Pancreas (tissue), 10 donors: Measurements from ENCODE around the gene CASP9. TPM values are rescaled to one million over a fixed set of nuclear protein-coding genes. Genes with fewer than 3 reads are reported as not detected.
"Not testable (repeated sequence)": the region's sequence is repeated elsewhere in the genome, so short reads cannot be mapped to it uniquely, and the experiment has no call there.

Source experiments
- ATAC-seq, 4 donors: fragments of 200-7000 bp; cut with Tn5 transposase; one replicate each; pipeline versions ENCODE4 v1.8.0 to v1.9.1; 2020; ENCODE audit warnings: mild to moderate bottlenecking in 4 of 4, moderate library complexity in 4 of 4
- DNase-seq, 6 donors: peaks; one replicate each; pipeline ENCODE4 v3.0.0-alpha.2; 2020
- FAIRE-seq: peaks from 2 replicates; lab custom pipeline; 2012; peaks lifted over from hg19 to GRCh38; lab: Jason Lieb, UNC
- H3K27ac ChIP-seq, 4 donors: fragments of 200-600 bp; sonication (generic); 1 replicate in 3 of 4; 2 replicates in 1 of 4; pipeline versions ENCODE4 v1.5.0 to v1.8.0; 2020
- H3K27me3 ChIP-seq, 4 donors: fragments of 200-600 bp; one replicate each; pipeline ENCODE4 v1.8.0; 2021
- H3K36me3 ChIP-seq, 3 donors: fragments of 200-600 bp; sonication (generic) in 1 of 3; one replicate each; pipeline versions ENCODE4 v1.5.0 to v1.8.0; 2020 to 2021
- H3K4me1 ChIP-seq, 3 donors: fragments of 200-600 bp; one replicate each; pipeline ENCODE4 v1.8.0; 2021
- H3K4me3 ChIP-seq, 4 donors: fragments of 200-600 bp; sonication (generic) in 2 of 4; one replicate each; pipeline versions ENCODE4 v1.5.0 to v1.8.0; 2020 to 2021
- H3K9me3 ChIP-seq, 4 donors: fragments of 200-600 bp; one replicate each; pipeline ENCODE4 v1.8.0; 2021
- CTCF ChIP-seq, 4 donors: fragments of 200-600 bp; sonication (generic) in 3 of 4; IDR thresholded peaks; one replicate each; pipeline versions ENCODE4 v1.5.0 to v1.8.0; 2021; ENCODE audit warnings: antibody characterized with exemption in 4 of 4
- WGBS, 2 donors: extraction: QIAGEN DNeasy Blood & Tissue Kit; methylation state at CpG; one replicate each; pipeline ENCODE4 v1.1.7; 2013; 5-methylcytosine and 5-hydroxymethylcytosine counted together
- intact Hi-C, 3 donors: fragments of 100-400 bp; cut with DNase I; formaldehyde crosslinking; loops; one replicate each; pipeline versions ENCODE4 v1.11.1 to v1.14.2; 2022
- polyA plus RNA-seq, 2 donors: library from polyadenylated mRNA; stranded (reverse); fragments of 200-250 nt; gene quantifications; one replicate each; pipeline ENCODE4 v1.2.3, GENCODE V29; 2013
- total RNA-seq, 6 donors: library from RNA; stranded (reverse); fragmentation: NEBNext Ultra II Directional in 4 of 6; extraction: Animal tissue kit (Norgen Biotek cat#: 25700) in 4 of 6; gene quantifications; one replicate each; pipeline versions ENCODE4 v1.2.1 to v1.2.4, GENCODE V29; 2021 to 2023
- donor health status: healthy with polysubstance abuse.
- donor health status: DM: no; HTN: no; CAD: no; lungs with moderate emphysema.
- donor health status: DM: no; HTN: no; CAD: no.
- donor health status: control.
- donor health status: control.
- donor health status: Bipolar disorder and iron deficiency.
- donor health status: DM: yes; HTN: yes; CAD: no.
- donor health status: DM: no; HTN: no; CAD: no.
- donor health status: DM: no; HTN: no; CAD: no.
- donor health status: DM: yes; HTN: yes; CAD: no.

Gene CASP9
- total and polyA plus RNA-seq, 8 donors, result 6.6 to 32.0 (median 8.9) TPM

GRCh38 chr1:15501208-15502032 lies 22.6 kb downstream of the CASP9 start:
- DNase-seq (peak; percentile 65 to 86 (median 74)), ATAC-seq (peak; percentile 44 to 84 (median 79)), FAIRE-seq (no peak)
- Histone ChIP-seq H3K4me3 (no peak overlapping the region), H3K27me3 (no peaks in the 10 kb centered on the region), H3K27ac (no peak overlapping the region), H3K9me3 (no peaks in the 10 kb centered on the region), H3K4me1 (peaks cover 0 to 8% (median 0%) of the 10 kb centered on the region in 3 donors), H3K36me3 (peaks cover 0 to 6% (median 5%) of the 10 kb centered on the region in 3 donors)
- peak; percentile 30 to 67 (median 58) for TF ChIP-seq CTCF (IDR thresholded peaks at IDR 0.05)
- intact Hi-C loops, result loop anchor here in 1 of 3 donors (10.0 kb wide), 1 partner anchor 187 kb away; no protein-coding TSS in a partner anchor
- 64 to 71% methylated on average over 17 of the region's 17 CpGs for WGBS, 2 donors

DNA sequence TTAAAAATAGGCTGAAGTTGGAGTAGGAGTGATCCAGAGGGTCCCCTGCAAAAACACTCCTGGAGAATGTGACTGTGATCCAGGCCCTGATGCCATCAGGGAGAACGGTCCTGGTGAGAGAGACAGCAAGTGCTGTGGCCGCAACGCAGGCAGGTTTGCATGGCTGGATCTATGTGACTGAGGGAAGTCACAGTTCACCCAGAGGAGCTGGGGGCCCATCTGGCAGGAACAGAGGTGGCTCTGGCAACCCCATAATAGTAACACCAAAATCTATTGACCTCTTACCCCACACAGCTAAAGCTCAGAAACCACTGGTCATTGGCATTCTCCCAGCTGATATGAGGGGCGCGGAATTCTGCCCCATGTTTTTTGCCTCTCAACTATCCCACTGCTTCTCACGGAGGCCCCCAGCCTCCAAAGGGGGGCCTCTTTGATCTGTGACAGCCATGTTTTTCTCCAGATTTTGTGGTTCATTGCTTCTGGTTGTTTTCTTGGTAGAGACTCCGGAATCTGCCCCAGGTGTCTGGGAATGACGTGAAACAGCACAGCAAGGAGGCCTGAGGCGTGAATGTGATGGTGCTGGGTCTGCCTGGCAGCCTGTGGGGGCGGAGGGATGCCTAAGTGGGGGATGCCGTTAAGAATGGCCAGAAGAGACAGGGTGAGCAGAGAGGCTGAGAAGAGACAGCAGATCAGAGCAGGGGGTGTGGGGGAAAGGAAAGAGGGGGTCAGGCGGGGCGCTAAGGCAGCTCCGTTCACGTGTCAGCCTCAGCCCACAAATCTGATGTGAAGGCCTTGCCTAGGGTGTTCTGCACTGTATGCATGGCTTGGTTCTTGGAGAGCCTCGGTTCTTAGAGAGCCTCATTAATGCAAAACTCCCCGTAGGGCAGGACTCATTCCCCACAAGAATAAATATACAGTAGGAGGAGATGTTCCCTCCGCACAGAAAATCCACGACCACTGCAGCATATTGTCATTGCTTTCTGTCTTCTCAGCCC lies 23.5 kb downstream of the CASP9 start:
- Histone ChIP-seq H3K27ac (no peak overlapping the region), H3K4me1 (peaks cover 0 to 8% (median 0%) of the 10 kb centered on the region in 3 donors), H3K36me3 (peaks cover 0 to 6% (median under 1%) of the 10 kb centered on the region in 3 donors), H3K4me3 (no peak overlapping the region), H3K27me3 (no peaks in the 10 kb centered on the region), H3K9me3 (no peaks in the 10 kb centered on the region)
- no peak for ATAC-seq
- intact Hi-C loops, result loop anchor here in 1 of 3 donors (10.0 kb wide), 1 partner anchor 186 kb away; no protein-coding TSS in a partner anchor
- no peak for FAIRE-seq
- 75% methylated on average over 19 of the region's 19 CpGs for WGBS, 2 donors
- DNase-seq, result no peak
- TF ChIP-seq CTCF (IDR thresholded peaks at IDR 0.05), result no peak

DNA sequence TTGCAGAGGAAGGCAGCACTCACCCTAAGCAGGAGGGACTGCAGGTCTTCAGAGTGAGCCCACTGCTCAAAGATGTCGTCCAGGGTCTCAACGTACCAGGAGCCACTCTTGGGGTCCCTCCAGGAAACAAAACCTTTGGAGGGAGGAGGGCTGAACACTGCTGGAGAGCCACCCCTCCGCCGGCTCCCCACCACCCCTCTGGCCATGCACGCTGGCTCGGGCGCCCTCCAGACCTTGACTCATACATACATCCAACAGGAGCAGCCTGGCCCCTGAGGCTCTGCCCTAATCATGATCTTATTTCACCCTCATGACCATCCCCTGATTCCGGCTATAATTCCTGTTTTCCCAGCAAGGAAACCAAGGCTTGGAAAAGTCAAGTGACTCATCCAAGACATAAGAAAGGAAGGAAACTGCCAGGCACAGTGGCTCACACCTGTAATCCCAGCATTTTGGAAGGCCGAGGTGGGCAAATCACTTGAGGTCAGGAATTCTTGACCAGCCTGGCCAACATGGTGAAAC lies 30.1 kb downstream of the CASP9 start:
- Histone ChIP-seq H3K4me3 (no peak overlapping the region), H3K9me3 (no peaks in the 10 kb centered on the region), H3K27me3 (no peaks in the 10 kb centered on the region), H3K4me1 (peaks cover 0 to 5% (median 0%) of the 10 kb centered on the region in 3 donors), H3K27ac (peak overlapping the region in 1 of 4 donors; percentile 2), H3K36me3 (peaks cover 0 to 8% (median 0%) of the 10 kb centered on the region in 3 donors)
- DNase-seq (no peak), FAIRE-seq (no peak), ATAC-seq (peak in 1 of 4 donors; percentile 8)
- 58 to 62% methylated on average over 9 of the region's 9 CpGs for WGBS, 2 donors
- intact Hi-C loops, result no loop called here
- no peak for TF ChIP-seq CTCF (IDR thresholded peaks at IDR 0.05)

- FAIRE-seq (no peak), DNase-seq (no peak), ATAC-seq (no peak)
- intact Hi-C loops, result no loop called here
- Histone ChIP-seq H3K36me3 (peaks cover 0 to 8% (median 0%) of the 10 kb centered on the region in 3 donors), H3K9me3 (no peaks in the 10 kb centered on the region), H3K27ac (no peak overlapping the region), H3K27me3 (no peaks in the 10 kb centered on the region), H3K4me1 (peaks cover 0 to 9% (median 5%) of the 10 kb centered on the region in 3 donors), H3K4me3 (no peak overlapping the region)
- TF ChIP-seq CTCF (IDR thresholded peaks at IDR 0.05), result no peak
- WGBS, 2 donors, result 42 to 44% methylated on average over 5 of the region's 5 CpGs
Observed at GRCh38 chr1:15492596-15492995, 31.4 kb downstream of the CASP9 start.

GRCh38 chr1:15491010-15491409 lies 33.0 kb downstream of the CASP9 start:
- 90 to 91% methylated on average over 4 of the region's 4 CpGs for WGBS, 2 donors
- H3K4me3 ChIP-seq, ATAC-seq, FAIRE-seq, DNase-seq, H3K4me1 ChIP-seq, H3K27ac ChIP-seq, H3K27me3 ChIP-seq, intact Hi-C loops, H3K9me3 ChIP-seq: not testable (repeated sequence)
- peaks cover 0 to 19% (median 0%) of the 10 kb centered on the region in 3 donors for H3K36me3 ChIP-seq
